K562 (cell line): Measurements from ENCODE around the gene EIF4EBP2. TPM values are rescaled to one million over a fixed set of nuclear protein-coding genes. Genes with fewer than 3 reads are reported as not detected.

ENCODE experiments used
- ATAC-seq: fragments of 200-7000 bp; cut with Tn5 transposase; 3 replicates; pipeline ENCODE4 v1.9.1; 2020; ENCODE audit warnings: moderate library complexity
- BruUV-seq: library from RNA; stranded (reverse); fragments of 400-500 nt; replicated peaks from 2 replicates; lab custom pipeline; 2021; lab: Mats Ljungman, UMichigan
- CTCF ChIA-PET: fragments of 300-600 bp; formaldehyde crosslinking; extraction: SDS; loops from one replicate; lab custom pipeline; 2021; ENCODE audit warnings: low intra/inter-chr PET ratio; lab: Yijun Ruan, JAX
- POLR2A ChIA-PET: fragments of 300-600, 350-650 bp; sonication (Branson Sonifier 250); formaldehyde crosslinking; extraction: SDS; loops from one replicate; lab custom pipeline; 2021; ENCODE audit warnings: antibody characterized with exemption, inconsistent platforms; lab: Yijun Ruan, JAX
- DNase-seq, 4 experiments: peaks; one replicate each; pipeline versions ENCODE4 v3.0.0 to v3.0.0-alpha.2; 2011 to 2018; ENCODE audit warnings: low spot score in 3 of 4, mixed read lengths in 3 of 4; ENCODE audit errors: extremely low read depth in 1 of 4
- FAIRE-seq: peaks from 2 replicates; lab custom pipeline; 2011; peaks lifted over from hg19 to GRCh38; lab: Jason Lieb, UNC
- H2AFZ ChIP-seq: 2 replicates; pipeline ENCODE4 v1.6.0; 2011; ENCODE audit warnings: low read depth, low read length, control low read depth, inconsistent platforms
- H3K27ac ChIP-seq: fragments of 200-600 bp; 3 replicates; pipeline ENCODE4 v1.8.0; 2011; ENCODE audit warnings: low read depth, mild to moderate bottlenecking, control low read depth, inconsistent platforms, low read length, moderate library complexity, mixed read lengths; ENCODE audit errors: extremely low read depth
- H3K27me3 ChIP-seq, 2 experiments: fragments of 300-600 bp in 1 of 2; 2 replicates in 1 of 2; 3 replicates in 1 of 2; pipeline versions ENCODE4 v1.6.0 to v1.8.0; 2011; ENCODE audit warnings: inconsistent platforms in 2 of 2, low read length in 2 of 2, mild to moderate bottlenecking in 1 of 2, mixed read lengths in 1 of 2, moderate library complexity in 1 of 2; ENCODE audit not compliant: control insufficient read depth in 2 of 2, insufficient read depth in 2 of 2
- H3K36me3 ChIP-seq: fragments of 300-600 bp; 3 replicates; pipeline ENCODE4 v1.8.0; 2011; ENCODE audit warnings: mild to moderate bottlenecking, low read length, inconsistent platforms; ENCODE audit not compliant: control insufficient read depth, insufficient read depth
- H3K4me1 ChIP-seq, 2 experiments: fragments of 200-600 bp in 1 of 2; replicated peaks in 1 of 2; 2 replicates in 1 of 2; 3 replicates in 1 of 2; pipeline versions ENCODE4 v1.5.1 to v1.8.0; 2011; ENCODE audit warnings: inconsistent platforms in 2 of 2, low read length in 2 of 2, mild to moderate bottlenecking in 1 of 2, mixed read lengths in 1 of 2, moderate library complexity in 1 of 2; ENCODE audit not compliant: control insufficient read depth in 2 of 2, insufficient read depth in 2 of 2
- H3K4me2 ChIP-seq: 2 replicates; pipeline ENCODE4 v1.6.1; 2011; ENCODE audit warnings: low read length, control low read depth, inconsistent platforms, mixed read lengths; ENCODE audit not compliant: insufficient read depth
- H3K4me3 ChIP-seq: fragments of 200-600 bp; sonication (generic), shearing (Covaris generic); 2 replicates; pipeline ENCODE4 v1.5.1; 2016; ENCODE audit warnings: control low read depth, inconsistent platforms
- H3K79me2 ChIP-seq: fragments of 200-600 bp; 3 replicates; pipeline ENCODE4 v1.8.0; 2011; ENCODE audit warnings: low read length, inconsistent platforms; ENCODE audit not compliant: control insufficient read depth, insufficient read depth
- H3K9ac ChIP-seq, 2 experiments: 2 replicates each; pipeline versions ENCODE4 v1.6.0 to v1.6.1; 2011; ENCODE audit warnings: low read depth in 2 of 2, low read length in 2 of 2, control low read depth in 1 of 2, inconsistent platforms in 1 of 2, mild to moderate bottlenecking in 1 of 2, mixed read lengths in 1 of 2; ENCODE audit not compliant: insufficient read depth in 1 of 2
- H3K9me1 ChIP-seq: one replicate; pipeline ENCODE4 v1.6.0; 2011; ENCODE audit warnings: inconsistent platforms, mild to moderate bottlenecking, low read length, moderate library complexity; ENCODE audit not compliant: control insufficient read depth, insufficient read depth
- H3K9me3 ChIP-seq: replicated peaks from 2 replicates; pipeline ENCODE4 v1.5.1; 2011; ENCODE audit warnings: low read depth, low read length, inconsistent platforms; ENCODE audit not compliant: control insufficient read depth, insufficient read depth
- H4K20me1 ChIP-seq: replicated peaks from 2 replicates; pipeline ENCODE4 v1.6.1; 2011; ENCODE audit warnings: low read length, inconsistent platforms, mixed read lengths; ENCODE audit not compliant: control insufficient read depth, insufficient read depth
- ESRRA ChIP-seq: fragments of 450-650 bp; IDR thresholded peaks from 2 replicates; pipeline ENCODE4 v1.6.1; 2014; ENCODE audit warnings: low read depth, mild to moderate bottlenecking, moderate library complexity, borderline replicate concordance
- MAFG ChIP-seq: fragments of 450-650 bp; conservative IDR thresholded peaks from 2 replicates; pipeline ENCODE4 v1.6.1; 2016; ENCODE audit warnings: missing genetic modification characterization, missing compliant biosample characterization
- SIX5 ChIP-seq, 2 experiments: IDR thresholded peaks; 2 replicates each; pipeline ENCODE4 v1.6.1; 2011; ENCODE audit warnings: low read length in 2 of 2, borderline replicate concordance in 1 of 2, low read depth in 1 of 2, mild to moderate bottlenecking in 1 of 2, moderate library complexity in 1 of 2; ENCODE audit not compliant: insufficient read depth in 1 of 2
- ZFP36 ChIP-seq: fragments of 150-350 bp; IDR thresholded peaks from 2 replicates; pipeline ENCODE4 v1.6.1; 2018; ENCODE audit warnings: low read length, low read depth; ENCODE audit not compliant: partially characterized antibody
- ZNF699 ChIP-seq: fragments of 250-450 bp; sonication (Bioruptor Pico); IDR thresholded peaks from 2 replicates; pipeline ENCODE4 v1.8.0; 2021; ENCODE audit warnings: mild to moderate bottlenecking, moderate library complexity; ENCODE audit not compliant: insufficient replicate concordance
- WGBS: fragments of 100-300 bp; shearing (Covaris generic); methylation state at CpG from one replicate; pipeline ENCODE4 v1.1.6; 2016; ENCODE audit warnings: low coverage, mixed read lengths; ENCODE audit not compliant: insufficient coverage; ENCODE audit errors: missing lambda C conversion rate; 5-methylcytosine and 5-hydroxymethylcytosine counted together
- in situ Hi-C: fragments of 300-500 bp; cut with MboI; formaldehyde crosslinking; loops from 4 replicates; pipeline ENCODE4 v1.15.0; 2018; ENCODE audit warnings: inconsistent platforms, mixed read lengths
- intact Hi-C: fragments of 100-400 bp; cut with micrococcal nuclease; formaldehyde crosslinking; loops from 2 replicates; pipeline ENCODE4 v1.14.2; 2022
- polyA plus RNA-seq, 8 experiments: library from polyadenylated mRNA; depleted of rRNA in 4 of 8; stranded (reverse) in 5 of 8; unstranded in 3 of 8; fragments of >200 nt; fragmentation: Nextera tagmentation in 2 of 8; fragmentation: Illumina TruSeq in 1 of 8; extraction: Ambion mirVana in 2 of 8; extraction: Trizol in 1 of 8; gene quantifications; 2 replicates each; pipeline versions ENCODE4 v1.2.1 to v1.2.3, GENCODE V29; 2011 to 2014; ENCODE audit warnings: inconsistent platforms in 1 of 8, missing spikeins in 1 of 8
- total RNA-seq, 7 experiments: library from RNA; depleted of rRNA in 6 of 7; stranded (reverse); fragments of >200 nt in 6 of 7; fragmentation: Illumina TruSeq in 2 of 7; extraction: Trizol in 2 of 7; gene quantifications; 2 replicates each; pipeline versions ENCODE4 v1.2.1 to v1.2.3, GENCODE V29; 2011 to 2021; ENCODE audit warnings: low replicate concordance in 1 of 7

Gene EIF4EBP2
- total and polyA plus RNA-seq, 9 of the 15 experiments (the other 6 are each of a cell fraction or from before 2014, with no cell fraction given): 16.1 to 67.5 (median 38.3) TPM

- no peak for TF ChIP-seq MAFG
- TF ChIP-seq ZFP36: no peak
- no peak for TF ChIP-seq ZNF699 (CRISPR knock-in tag)
Measured at GRCh38 chr10:70458329-70459060, 54.5 kb downstream of the EIF4EBP2 start (continued).

GRCh38 chr10:70459061-70459773 is 55.3 kb downstream of the EIF4EBP2 start:
- FAIRE-seq: peak; percentile 35
- in situ Hi-C loops: no loop called here

More at GRCh38 chr10:70459061-70459773, 55.3 kb downstream of the EIF4EBP2 start:
- TF ChIP-seq ESRRA (peak; percentile 68), SIX5 (IDR thresholded peaks at IDR 0.05; ENCODE audit: borderline replicate concordance in 1 of 2, insufficient read depth in 1 of 2, low read depth in 1 of 2, low read length in 2 of 2) (no peak)
- Histone ChIP-seq H3K4me1 (peaks cover 5 to 15% of the 10 kb centered on the region in 2 experiments; a peak in 3 of 5 replicates), H3K27ac (no peak overlapping the region), H3K79me2 (no peaks in the 10 kb centered on the region), H4K20me1 (peaks cover 17% of the 10 kb centered on the region; the same call in 1 of the 2 replicates), H3K9me3 (no peaks in the 10 kb centered on the region), H3K27me3 (peaks cover 48 to 75% of the 10 kb centered on the region in 2 experiments), H3K9ac (no peak overlapping the region), H2AFZ (no peak overlapping the region), H3K36me3 (no peaks in the 10 kb centered on the region), H3K4me3 (no peak overlapping the region), H3K4me2 (no peak overlapping the region), H3K9me1 (no peaks in the 10 kb centered on the region)
- POLR2A ChIA-PET: interaction anchor here (1.0 kb wide), 1 partner anchor 16 kb away, joined by 5 read pairs; no protein-coding TSS in a partner anchor
- CTCF ChIA-PET: no interaction called here
- ATAC-seq (no peak), DNase-seq (peak in 1 of 4 experiments; percentile 29)
- intact Hi-C loops: loop anchor here (5.0 kb wide), 1 partner anchor 77 kb away; the partner anchor contains the start of gene LRRC20
- under 1% methylated on average over 19 of the region's 19 CpGs for WGBS
- no TSS peak for BruUV-seq
